Frontal cortex (tissue), 4 donors: ENCODE data around the gene ITPR3. TPM values are rescaled to one million over a fixed set of nuclear protein-coding genes. Genes with fewer than 3 reads are reported as not detected.

ENCODE experiments used
- DNase-seq, 2 donors: peaks; one replicate each; pipeline ENCODE4 v3.0.0; 2012; ENCODE audit warnings: low spot score in 2 of 2
- FAIRE-seq: peaks from 2 replicates; lab custom pipeline; 2012; peaks lifted over from hg19 to GRCh38; lab: Jason Lieb, UNC
- total RNA-seq: library from RNA; depleted of rRNA; stranded (reverse); fragments of >200 nt; gene quantifications from one replicate; pipeline ENCODE4 v1.2.3, GENCODE V29; 2014
- donor health status: control.
- donor health status: control.
- donor health status: control.

The ITPR3 gene
- total RNA-seq, 1 donor from 2014 or later, result 1.2 TPM

DNA sequence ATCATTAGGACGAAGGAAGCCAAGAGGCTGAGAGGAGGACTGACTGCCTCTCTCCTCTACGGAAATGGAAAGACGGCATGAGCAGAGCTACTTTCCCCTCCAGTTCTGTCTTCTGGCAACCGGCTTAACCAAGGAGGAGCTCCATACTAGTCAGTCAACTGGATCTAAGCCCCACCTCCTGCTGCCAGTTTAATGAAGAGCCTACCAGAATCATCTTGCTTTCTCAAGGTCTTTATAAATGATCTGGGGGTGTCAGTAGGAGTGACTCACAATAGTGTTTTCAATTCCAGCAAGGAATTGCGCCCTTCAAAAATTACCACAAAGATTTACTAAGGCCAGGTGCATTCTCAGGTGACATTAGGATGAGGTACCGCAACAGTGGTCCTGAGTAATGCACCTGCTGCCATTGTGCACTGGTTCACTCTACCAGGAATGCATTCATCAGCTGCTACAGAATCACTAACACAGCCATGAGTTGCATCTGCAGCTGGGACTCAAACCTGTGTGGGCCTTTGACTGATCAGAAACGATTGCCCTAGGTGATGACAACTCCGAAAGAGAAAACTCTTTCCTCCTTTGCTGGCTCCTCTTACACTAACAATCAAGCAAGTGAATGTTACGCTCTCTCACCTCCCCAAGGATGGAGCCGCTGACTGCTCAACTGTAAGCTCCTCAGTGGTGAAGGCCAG, 87.5 kb downstream of the ITPR3 start:
- DNase-seq, result no peak
- no peak for FAIRE-seq

DNA sequence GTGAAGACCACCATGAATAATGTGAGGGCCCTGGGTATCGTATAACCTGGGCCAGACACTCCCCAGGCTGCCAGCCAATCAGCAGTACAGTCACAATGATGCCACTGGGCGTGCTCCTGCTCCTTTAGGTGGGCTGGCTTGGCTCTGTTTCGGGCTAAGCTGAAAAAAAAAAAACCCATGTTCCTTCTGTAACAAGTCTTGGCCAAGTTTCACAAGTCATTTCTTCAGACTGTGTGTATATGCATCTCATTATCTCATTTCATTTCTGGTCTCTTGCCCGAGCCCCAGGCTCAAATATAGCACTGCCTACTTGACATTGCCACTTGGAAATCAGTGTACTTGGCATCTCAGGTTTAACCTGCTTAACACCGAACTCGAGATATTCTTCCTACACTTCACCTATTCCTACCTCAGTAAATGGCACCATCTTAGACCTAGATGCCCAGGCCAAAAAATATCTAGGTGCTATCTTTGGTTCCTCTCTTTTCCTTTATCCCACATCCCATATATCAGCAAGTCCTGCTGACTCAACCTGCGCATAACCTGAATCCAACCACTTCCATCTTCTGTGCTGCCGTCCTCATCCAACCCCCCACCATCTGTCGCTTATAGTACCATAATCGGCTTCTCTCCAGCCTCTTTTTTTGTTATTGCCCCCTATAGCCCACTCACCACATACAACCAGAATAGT, 88.6 kb downstream of the ITPR3 start:
- DNase-seq (no peak), FAIRE-seq (no peak)

DNA sequence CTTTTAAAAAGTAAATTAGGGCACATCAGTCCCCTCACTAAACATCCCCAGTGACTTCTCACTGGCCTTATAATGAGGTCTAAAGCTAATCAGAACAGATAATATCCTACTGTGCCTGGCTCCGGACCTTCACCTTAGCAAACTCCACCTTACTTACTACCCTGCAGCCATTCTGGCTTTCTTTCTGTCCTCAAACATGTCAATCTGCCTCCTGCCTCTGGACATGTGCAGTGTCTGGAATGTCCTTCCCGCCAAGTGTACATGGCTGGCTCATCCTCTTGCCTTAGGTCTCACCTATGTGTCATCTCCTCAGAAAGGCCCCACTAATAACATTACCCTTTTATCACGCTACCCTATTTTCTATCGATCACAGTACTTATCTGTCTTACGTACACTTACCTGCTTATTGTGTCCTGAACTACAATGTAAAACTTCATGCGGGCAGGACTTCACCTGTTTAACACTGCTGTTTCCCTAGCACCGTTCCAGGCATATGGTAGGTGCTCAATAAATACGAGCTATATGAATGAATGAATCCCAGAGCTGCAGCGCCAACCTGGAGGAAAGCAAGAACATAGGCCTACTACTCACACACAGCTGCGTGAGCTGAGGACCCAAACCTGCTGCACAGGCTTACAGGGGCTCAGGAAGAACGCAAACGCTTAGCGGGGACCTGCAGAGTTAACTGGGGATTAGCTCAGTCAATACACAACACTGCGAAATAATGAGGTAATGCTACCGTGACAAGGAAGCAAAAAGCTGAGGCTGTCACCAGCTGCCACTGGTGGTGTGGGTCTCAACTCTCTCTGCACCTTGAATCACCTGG, 89.4 kb downstream of the ITPR3 start:
- no peak for FAIRE-seq
- DNase-seq, result no peak

DNA sequence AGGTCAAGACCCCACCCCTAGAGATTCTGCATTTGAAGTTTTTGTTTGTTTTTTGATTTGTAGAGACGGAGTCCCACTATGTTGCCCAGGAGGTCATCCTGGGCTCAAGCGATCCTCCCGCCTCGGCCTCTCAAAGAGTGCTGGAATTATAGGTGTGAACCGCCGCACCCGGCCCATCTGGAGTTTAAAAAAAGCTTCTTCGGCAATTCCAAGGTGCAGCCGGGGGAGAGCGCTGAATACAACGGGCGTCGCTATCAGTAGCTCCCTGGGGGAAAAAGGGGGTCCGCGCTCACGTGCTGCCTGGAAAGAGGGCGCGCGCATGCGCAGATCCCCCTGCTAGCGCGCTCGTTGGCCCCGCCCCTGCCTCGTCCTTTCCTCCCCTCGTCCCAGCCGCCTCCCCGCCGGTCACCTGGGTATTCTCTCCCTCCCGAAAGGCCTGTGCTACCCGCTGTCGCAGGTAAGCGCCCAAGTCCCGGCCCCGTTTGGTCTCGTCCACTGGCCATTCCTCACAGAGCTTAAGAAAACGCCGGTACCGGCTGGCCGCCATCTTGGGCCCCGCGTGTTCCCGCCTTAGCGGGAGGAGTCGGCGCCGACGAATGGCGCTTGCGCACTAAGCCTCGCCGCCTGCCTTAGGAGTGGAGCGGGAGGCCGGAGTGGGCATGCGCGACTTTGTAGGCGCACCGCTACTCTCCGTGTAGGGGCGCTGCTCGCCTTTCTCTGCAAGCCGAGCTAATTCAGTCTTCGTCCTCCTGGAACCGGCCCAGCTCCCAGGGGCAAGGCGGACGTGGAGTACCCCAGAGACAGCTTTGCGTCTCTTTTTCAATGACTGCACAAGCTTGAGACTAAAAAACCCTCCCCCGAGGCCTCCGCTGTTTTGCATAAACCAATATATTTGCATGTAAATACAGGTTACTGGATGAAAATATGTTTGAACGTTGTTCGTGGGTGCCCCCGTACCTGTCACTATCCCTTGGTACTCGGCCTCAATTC, 90.3 kb downstream of the ITPR3 start, which contains the start of gene UQCC2:
Gene UQCC2, minus strand, starts transcription at position 561 of the 990 bp plus-strand sequence. Its CDS starts 14 bp downstream, at position 547.
- FAIRE-seq (no peak), DNase-seq (peak; percentile 83 to 96)

DNA sequence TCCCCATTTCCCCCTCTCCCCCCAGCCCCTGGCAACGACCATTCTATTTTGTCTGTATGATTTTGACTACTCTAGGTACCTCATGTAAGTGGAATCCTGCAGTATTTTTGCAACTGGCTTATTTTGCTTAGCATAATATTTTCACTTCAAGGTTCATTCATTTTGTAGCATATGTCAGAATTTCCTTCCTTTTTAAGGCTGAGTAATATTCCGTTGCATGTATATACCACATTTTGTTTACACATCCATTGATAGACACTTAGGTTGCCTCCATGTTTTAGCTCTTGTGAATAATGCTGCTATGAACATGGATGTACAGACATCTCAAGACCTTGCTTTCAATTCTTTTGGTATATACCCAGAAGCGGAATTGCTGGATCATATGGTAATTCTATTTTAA, 91.8 kb downstream of the ITPR3 start:
- FAIRE-seq, result no peak
- DNase-seq, result no peak

DNA sequence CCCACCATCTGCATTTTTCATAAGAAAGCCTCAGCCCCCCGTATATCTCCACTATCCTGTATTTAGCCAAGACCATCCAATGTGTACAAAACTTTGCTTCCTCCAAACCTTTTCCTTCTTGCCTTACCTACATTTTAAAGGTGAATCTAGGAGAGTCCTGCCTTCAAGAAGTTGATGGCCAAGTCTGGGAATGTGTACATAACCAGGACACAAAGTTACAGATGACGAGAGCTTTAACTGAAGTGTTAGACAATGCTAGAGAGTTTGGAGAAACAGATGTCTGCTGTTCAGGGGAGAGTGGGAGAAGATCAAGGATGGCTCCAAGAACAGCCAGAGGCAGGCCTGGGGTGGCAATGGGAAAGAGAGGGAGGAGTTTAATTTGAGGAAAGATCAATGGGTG, 92.7 kb downstream of the ITPR3 start:
- FAIRE-seq (no peak), DNase-seq (no peak)

DNA sequence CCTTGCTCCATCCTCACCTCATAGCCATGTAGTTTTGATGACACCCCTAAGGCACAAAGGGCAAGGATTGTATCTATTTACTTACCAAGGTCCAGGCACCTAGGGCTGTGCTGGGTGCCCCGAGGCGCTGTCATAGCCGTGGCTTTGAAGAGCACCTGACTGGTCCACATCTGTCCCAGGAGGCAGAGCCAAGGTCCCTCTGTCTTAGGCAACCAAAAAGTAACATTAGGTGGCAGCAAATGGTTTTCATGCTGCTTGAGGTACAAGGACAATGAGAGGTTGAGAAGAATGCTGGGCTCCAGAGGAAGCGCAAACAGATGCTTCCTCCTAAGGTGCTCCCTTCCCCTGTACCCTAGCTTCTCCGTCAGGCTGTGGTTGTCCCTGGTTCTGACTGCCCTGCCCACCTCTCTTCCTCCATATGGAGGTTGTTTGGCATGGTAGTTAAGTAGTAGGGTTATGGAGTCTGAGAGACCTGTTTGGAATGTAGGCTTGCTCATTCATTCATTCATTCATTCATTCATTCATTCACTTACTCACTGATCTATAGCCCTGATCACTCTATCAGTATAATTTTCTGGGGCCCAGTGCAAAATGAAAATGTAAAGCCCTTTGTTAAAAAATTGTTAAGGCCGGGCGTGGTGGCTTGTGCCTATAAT, 93.4 kb downstream of the ITPR3 start:
- no peak for FAIRE-seq
- DNase-seq, result no peak

DNA sequence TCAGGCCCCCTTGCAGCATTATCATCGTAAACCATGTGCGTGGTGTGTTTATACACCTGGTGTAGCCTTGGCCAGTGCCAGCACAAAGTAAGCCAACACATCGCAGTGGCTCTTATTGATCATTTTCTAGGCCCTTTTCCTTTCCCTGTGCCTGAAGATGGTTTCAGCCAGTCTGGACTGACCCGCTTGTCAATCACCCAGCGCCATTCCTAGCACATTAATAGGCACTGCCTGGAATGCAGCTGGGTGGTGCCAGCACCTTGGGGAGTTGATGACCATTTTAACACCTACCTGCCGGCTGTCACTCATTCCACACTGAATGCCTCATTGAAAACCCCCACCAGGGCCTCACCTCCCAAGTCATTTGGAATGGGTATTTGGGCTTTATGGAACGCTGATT, 95.3 kb downstream of the ITPR3 start:
- no peak for FAIRE-seq
- no peak for DNase-seq

DNA sequence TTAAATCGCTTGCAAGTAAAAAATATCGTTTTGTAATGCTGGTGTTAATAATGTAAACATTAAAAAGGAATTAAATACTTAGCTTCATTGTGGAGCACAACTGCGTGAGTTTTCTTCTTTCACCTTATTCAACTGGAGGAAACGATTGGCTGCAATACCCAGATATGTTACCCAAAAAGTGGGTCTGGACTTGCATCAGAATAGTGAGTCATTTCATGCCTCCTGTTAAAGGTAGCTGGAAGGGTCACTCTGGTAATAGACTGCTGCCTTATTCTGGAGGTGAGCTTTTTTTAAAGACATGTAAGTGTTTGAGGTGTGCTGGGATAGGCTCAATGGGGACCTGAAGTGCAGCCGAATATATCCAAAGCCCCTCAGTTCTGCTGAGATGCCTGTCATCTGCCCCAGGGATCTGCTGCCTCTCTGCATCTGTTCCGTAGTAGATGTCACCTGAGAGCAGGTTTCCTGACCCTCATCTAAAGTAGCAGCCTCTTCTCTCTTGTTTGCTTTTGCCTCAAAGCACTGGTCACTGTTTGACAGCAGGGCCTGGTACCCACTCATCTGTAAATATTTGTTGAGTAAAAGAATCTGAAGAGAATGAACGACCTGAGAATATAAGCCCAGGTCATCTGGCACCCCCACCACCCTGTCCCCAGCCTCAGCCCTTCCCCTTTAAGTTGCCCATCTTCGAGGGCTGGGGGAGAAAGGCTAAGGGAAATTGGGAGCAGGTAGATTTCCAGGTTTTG, 95.9 kb downstream of the ITPR3 start:
- FAIRE-seq, result no peak

DNA sequence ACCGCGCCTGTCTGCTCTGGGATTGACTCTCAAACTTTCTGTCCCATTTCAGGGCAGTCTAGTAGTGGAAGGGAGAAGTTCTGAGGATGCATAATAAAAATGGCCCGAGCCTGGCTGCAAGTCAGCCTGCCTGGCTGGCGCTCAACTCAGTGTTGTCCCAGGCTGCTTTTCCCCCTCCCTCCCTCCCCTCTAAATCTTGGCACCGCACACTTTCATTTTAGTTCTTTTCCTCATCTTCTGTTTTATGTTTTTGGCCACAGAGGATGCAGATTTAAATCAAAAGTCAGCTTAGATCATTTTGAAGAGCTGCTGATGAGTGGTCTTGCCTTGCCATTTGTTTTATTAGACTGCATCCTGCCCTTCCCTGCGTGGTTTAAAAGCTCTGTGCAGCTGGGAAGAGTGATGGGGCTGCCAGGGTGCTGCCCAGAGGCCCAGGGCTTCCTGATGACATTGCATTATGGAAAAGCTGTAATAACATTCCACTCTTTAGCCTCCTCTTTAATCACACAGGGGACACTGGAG, 96.9 kb downstream of the ITPR3 start:
- DNase-seq, result no peak
- FAIRE-seq, result no peak

More for the DNA sequence above, 95.9 kb downstream of the ITPR3 start:
- DNase-seq, result no peak

DNA sequence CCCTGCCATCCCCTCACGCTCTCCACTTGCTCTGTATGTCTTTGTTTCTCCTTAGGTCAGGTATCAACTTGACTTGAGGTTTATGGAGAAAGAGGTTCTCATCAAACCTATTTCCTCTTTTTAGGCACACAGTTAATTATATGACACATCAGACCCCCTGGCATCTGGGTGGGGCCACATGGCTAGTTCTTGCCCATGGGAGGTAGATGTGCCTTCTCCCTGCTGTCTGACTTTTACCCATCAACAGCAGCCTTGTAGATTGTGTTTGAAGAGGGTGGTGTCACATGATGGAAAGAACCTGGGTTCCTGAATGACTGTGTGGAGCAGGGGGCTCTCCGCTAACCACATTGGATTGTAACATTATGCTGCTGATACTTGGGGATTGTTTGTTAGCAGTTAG, 97.6 kb downstream of the ITPR3 start:
- no peak for FAIRE-seq
- no peak for DNase-seq

DNA sequence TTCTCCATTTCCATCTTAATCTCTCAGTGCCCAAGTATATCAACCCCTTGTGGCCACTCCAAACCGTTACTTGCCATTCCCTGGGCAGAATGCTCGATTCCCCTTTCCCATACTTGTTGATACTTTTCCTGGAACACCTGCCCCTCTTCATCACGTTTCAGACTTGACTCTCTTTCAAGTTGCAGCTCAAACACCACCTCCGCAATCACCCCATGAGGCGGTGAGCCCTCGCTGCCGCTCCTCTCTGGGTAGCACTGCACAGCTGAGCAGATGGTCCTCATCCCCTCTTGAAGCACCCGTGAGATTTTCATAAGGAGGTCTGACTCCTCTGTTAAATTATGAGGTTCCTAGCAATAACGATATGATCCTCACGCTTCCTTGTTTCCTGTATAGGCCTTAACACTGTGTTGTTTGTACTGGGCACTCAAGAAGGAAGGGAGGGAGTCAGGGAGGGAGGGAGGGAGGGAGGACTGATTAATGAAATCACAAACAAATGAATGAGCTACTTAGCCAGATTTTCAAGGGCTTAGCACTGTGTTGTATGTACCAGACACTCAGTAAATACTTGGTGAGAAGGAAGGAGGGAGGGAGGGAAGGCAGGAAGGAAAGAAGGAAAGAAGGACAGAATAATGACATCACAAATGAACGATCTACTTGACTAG, 98.3 kb downstream of the ITPR3 start:
- DNase-seq (no peak), FAIRE-seq (no peak)

DNA sequence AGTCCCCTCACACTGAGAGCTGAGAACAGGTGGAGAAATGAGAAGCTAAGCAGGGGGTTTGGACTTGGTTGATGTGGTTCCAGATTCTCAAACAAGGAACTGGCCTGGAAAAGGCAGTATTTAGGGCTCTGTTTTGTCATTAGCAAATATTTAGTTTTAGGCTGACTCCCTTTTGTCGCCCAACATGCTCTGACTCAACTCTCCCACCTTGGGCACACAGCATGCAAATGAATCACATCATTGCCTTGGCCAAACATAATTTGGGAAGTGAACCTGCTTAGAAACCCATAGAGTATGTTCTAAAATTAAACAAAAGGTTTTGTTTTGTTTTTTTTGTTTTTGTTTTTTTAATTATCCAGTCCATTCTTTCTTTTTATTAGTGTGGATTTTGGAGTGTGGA, 99.9 kb downstream of the ITPR3 start:
- FAIRE-seq (no peak), DNase-seq (no peak)

DNA sequence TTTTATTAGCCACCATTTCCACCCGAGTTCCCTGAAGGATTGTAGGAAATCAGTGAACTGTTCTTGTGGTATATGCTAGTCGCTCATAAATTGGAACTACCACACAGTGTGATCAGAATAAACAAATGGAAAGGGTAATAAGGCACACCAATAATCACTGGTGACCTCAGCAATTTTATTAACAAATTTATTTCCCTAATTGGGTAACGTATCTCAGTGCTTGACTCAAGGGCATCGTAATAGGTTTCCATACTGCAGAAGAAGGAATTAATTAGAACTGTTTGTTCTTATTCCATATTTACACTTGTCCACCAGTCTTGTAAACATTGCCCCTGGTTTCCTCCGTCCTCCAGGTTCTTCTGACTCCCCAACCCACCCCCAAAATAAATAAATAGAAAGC, 100.4 kb downstream of the ITPR3 start:
- DNase-seq (no peak), FAIRE-seq (no peak)

DNA sequence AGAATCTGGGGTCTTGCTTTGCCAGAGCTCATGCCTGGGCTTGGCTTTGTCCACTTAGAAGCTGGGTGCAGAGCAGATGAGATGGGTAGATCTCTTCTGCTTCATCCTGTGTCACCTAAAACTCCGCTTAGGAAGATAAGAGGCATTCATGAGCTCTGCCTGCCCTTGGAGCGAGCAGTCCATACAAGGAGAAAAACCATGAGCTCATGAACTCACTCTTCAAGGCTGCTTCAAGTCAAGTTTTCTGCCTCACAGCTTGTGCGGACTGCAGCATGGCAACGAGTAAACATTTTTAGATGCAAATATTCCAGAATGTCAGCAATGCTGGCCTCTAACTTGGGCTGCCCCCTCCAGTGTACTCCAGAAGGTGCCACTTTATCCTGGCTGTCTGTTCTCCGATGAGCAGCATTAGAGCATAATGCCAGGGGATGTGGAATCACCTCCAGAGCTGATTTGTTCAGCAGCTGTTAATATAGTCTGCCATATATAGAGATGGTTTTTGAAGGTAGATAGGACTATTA, 101.0 kb downstream of the ITPR3 start:
- no peak for FAIRE-seq
- no peak for DNase-seq

DNA sequence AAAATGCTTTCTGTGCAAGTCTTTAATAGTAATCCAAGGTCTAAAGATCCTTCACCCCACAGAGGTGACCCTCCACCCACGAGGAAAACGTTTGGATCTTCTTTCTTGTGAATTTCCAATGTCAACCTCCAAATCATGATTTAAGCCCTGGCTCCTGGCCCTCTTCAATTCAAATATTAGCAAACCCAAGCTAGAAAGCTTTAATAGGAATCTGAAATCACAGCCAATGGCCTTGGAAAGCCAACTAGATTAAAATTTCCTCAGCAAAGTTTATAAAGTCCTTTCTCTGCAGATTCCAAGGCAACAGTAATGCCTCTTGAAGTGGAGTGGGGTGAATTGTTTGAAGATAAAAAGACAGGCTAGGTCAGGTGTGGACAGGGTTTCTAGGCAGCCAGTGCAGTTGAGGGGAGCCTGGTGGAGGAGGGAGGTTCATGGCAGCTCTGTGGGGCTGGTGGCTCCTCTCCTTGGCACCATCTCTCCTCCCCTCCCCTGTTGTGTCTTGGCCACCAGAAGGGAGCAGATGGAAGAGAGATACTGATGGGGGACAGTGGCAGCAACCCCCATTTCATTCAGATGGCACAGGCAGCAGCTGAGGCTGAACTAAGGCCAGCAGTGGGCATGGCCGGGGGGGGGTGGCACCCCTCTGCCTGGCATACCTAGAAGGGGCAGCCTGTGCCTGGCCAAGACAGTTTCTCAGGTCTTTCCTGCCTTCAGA, 102.4 kb downstream of the ITPR3 start:
- no peak for DNase-seq
- no peak for FAIRE-seq
